Mesendoderm (in vitro differentiated cells): ENCODE measurements around the gene GRID2.
A peak's percentile ranks its signal among the peaks of the same experiment; 100 is the strongest.

Experiments
- DNase-seq: peaks from one replicate; pipeline ENCODE4 v3.0.0; 2013
- H2AK5ac ChIP-seq: 2 replicates; pipeline ENCODE4 v1.6.1; 2013; ENCODE audit warnings: low read length, inconsistent platforms
- H2BK120ac ChIP-seq: 2 replicates; pipeline ENCODE4 v1.6.1; 2013; ENCODE audit warnings: low read depth, mild to moderate bottlenecking, low read length, moderate library complexity, mixed read lengths
- H2BK15ac ChIP-seq: replicated peaks from 2 replicates; pipeline ENCODE4 v1.6.1; 2013; ENCODE audit warnings: low read depth, mild to moderate bottlenecking, moderate library complexity
- H2BK5ac ChIP-seq: 2 replicates; pipeline ENCODE4 v1.6.1; 2013; ENCODE audit warnings: low read length, inconsistent platforms
- H3K18ac ChIP-seq: 2 replicates; pipeline ENCODE4 v1.6.1; 2013; ENCODE audit warnings: mild to moderate bottlenecking, low read length, mixed read lengths
- H3K23ac ChIP-seq: one replicate; pipeline ENCODE4 v1.6.1; 2013; ENCODE audit warnings: low read length
- H3K27ac ChIP-seq: 2 replicates; pipeline ENCODE4 v1.5.1; 2013; ENCODE audit warnings: low read depth, mild to moderate bottlenecking, inconsistent platforms, low read length, moderate library complexity
- H3K27me3 ChIP-seq: 2 replicates; pipeline ENCODE4 v1.6.1; 2013; ENCODE audit warnings: low read length, control low read depth, mild to moderate bottlenecking, inconsistent platforms; ENCODE audit not compliant: insufficient read depth, poor library complexity
- H3K36me3 ChIP-seq: 2 replicates; pipeline ENCODE4 v1.6.1; 2013; ENCODE audit warnings: low read length, inconsistent platforms; ENCODE audit not compliant: control insufficient read depth, insufficient read depth
- H3K4ac ChIP-seq: one replicate; pipeline ENCODE4 v1.6.1; 2013; ENCODE audit warnings: low read depth, mild to moderate bottlenecking, low read length, moderate library complexity
- H3K4me1 ChIP-seq: 2 replicates; pipeline ENCODE4 v1.6.1; 2013; ENCODE audit warnings: low read depth, low read length, inconsistent platforms; ENCODE audit not compliant: control insufficient read depth
- H3K4me2 ChIP-seq: 2 replicates; pipeline ENCODE4 v1.6.1; 2013; ENCODE audit warnings: low read length
- H3K4me3 ChIP-seq: 2 replicates; pipeline ENCODE4 v1.5.1; 2013; ENCODE audit warnings: mild to moderate bottlenecking, low read length
- H3K56ac ChIP-seq: one replicate; pipeline ENCODE4 v1.6.1; 2013; ENCODE audit warnings: low read length
- H3K79me1 ChIP-seq: 2 replicates; pipeline ENCODE4 v1.6.1; 2013; ENCODE audit warnings: low read length, inconsistent platforms
- H3K79me2 ChIP-seq: 2 replicates; pipeline ENCODE4 v1.6.1; 2013; ENCODE audit warnings: mild to moderate bottlenecking, low read length; ENCODE audit not compliant: control insufficient read depth, insufficient read depth
- H3K9ac ChIP-seq: 2 replicates; pipeline ENCODE4 v1.6.1; 2013; ENCODE audit warnings: low read length, inconsistent platforms
- H4K5ac ChIP-seq: one replicate; pipeline ENCODE4 v1.6.1; 2013; ENCODE audit warnings: low read length
- H4K8ac ChIP-seq: one replicate; pipeline ENCODE4 v1.6.1; 2013; ENCODE audit warnings: low read depth, mild to moderate bottlenecking, control low read depth, low read length, moderate library complexity
- WGBS: extraction: QIAGEN DNeasy Blood & Tissue Kit; methylation state at CpG from one replicate; pipeline ENCODE4 v1.1.7; 2013; ENCODE audit warnings: low lambda C conversion rate, missing lambda C conversion rate; ENCODE audit not compliant: insufficient coverage; ENCODE audit errors: extremely low coverage; 5-methylcytosine and 5-hydroxymethylcytosine counted together

GRID2 gene

DNA sequence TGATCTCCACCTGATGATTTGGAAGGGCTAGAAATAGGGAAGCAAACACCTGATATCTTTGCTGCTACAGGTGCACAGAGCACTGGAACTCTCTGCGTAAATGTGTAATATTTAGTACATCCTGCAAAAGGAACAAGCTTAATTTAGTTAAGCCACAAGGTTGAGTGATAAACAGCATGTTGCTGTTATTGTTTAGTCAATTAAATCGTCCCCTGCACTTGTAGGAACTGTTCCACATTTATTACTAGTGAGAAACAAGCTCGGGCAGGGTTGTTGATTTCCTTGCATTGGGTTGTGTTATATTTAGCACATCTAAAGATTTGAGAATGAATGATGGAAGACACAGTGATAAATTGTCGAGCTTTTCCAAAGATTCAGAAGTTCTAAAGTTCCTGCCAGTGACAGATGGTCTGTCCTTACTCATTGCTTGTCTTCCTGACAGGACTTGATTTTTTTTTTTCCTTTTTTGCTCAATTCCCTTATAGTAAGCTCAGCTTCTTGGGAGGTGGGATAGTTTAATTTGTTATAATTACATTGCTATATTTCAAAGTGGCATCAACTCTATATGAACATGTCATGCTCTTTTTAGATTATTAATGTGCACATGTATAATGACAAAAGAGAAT lies 897.8 kb downstream of the GRID2 start:
- Histone ChIP-seq H2BK5ac (no peak overlapping the region), H3K4me2 (no peak overlapping the region), H3K36me3 (no peaks in the 10 kb centered on the region), H3K4me1 (peaks cover 3% of the 10 kb centered on the region), H2BK15ac (no peak overlapping the region), H3K79me2 (no peaks in the 10 kb centered on the region), H3K4me3 (no peak overlapping the region), H3K4ac (no peak overlapping the region), H4K8ac (no peak overlapping the region), H3K23ac (no peak overlapping the region), H3K56ac (no peak overlapping the region), H3K27ac (no peak overlapping the region), H3K9ac (no peak overlapping the region), H2BK120ac (no peak overlapping the region), H3K79me1 (no peaks in the 10 kb centered on the region), H2AK5ac (no peak overlapping the region), H3K18ac (no peak overlapping the region), H4K5ac (no peak overlapping the region), H3K27me3 (no peaks in the 10 kb centered on the region)
- no peak for DNase-seq
- WGBS, result no CpG with 5 or more reads among the region's 4 CpGs

DNA sequence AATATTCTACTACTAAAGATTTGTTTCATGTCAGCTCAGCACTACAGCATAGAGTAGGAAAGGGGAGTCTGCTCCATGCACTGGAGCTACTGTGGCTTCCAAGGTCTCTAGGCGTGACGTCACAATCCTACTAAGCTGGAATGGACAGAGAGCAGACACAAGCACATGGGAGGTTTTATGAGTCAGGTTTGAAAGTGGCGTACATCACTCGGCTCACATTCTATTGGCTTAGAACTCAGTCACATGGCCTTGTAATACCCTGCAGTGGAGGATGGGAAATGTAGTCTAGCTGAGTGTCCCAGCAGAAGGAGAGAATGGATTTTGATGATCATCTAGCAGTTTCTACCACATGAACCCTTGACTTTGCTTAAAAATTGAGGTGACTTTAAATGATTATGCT lies 899.9 kb downstream of the GRID2 start:
- Histone ChIP-seq H3K79me2 (no peaks in the 10 kb centered on the region), H2BK120ac (no peak overlapping the region), H3K23ac (no peak overlapping the region), H3K18ac (no peak overlapping the region), H3K4me2 (no peak overlapping the region), H3K27ac (no peak overlapping the region), H4K5ac (no peak overlapping the region), H3K79me1 (no peaks in the 10 kb centered on the region), H3K9ac (no peak overlapping the region), H3K4me1 (peaks cover 3% of the 10 kb centered on the region), H3K4ac (no peak overlapping the region), H3K4me3 (no peak overlapping the region), H2BK15ac (no peak overlapping the region), H4K8ac (no peak overlapping the region), H3K56ac (no peak overlapping the region), H3K27me3 (no peaks in the 10 kb centered on the region), H2BK5ac (no peak overlapping the region), H2AK5ac (no peak overlapping the region), H3K36me3 (no peaks in the 10 kb centered on the region)
- WGBS, result no CpG with 5 or more reads among the region's 4 CpGs
- peak; percentile 75 for DNase-seq

DNA sequence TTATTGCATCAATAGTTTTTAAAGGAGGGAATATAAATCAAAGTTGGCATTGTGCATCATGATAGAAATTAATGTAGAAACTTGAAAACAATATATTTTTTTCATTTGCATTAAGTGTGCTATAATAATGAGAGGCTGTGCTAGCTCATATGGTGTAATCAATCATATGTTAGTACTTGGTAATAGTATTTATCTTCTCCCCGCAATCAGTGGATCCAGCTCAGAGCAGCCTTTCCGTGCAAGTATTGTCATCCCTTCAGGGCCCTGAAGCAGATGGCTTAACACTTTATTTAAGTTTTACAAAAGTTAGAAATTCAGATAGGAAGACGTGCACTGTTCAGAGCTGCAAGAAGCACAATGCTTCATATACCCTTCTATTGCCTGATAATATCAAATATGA lies 908.5 kb downstream of the GRID2 start:
- H3K9ac ChIP-seq, result no peak overlapping the region
- H3K4me1 ChIP-seq, result no peaks in the 10 kb centered on the region
- no peaks in the 10 kb centered on the region for H3K27me3 ChIP-seq
- H3K79me1 ChIP-seq, result no peaks in the 10 kb centered on the region
- no peaks in the 10 kb centered on the region for H3K79me2 ChIP-seq
- no peak overlapping the region for H2AK5ac ChIP-seq
- H3K4ac ChIP-seq, result no peak overlapping the region
- no peak overlapping the region for H2BK15ac ChIP-seq
- H4K5ac ChIP-seq, result no peak overlapping the region
- H4K8ac ChIP-seq, result no peak overlapping the region
- WGBS, result no CpG with 5 or more reads among the region's 3 CpGs
- no peak overlapping the region for H3K27ac ChIP-seq
- DNase-seq, result no peak
- H3K4me3 ChIP-seq, result no peak overlapping the region
- H2BK5ac ChIP-seq, result no peak overlapping the region
- H3K36me3 ChIP-seq, result no peaks in the 10 kb centered on the region
- H3K23ac ChIP-seq, result no peak overlapping the region
- H2BK120ac ChIP-seq, result no peak overlapping the region
- H3K4me2 ChIP-seq, result no peak overlapping the region
- H3K56ac ChIP-seq, result no peak overlapping the region
- no peak overlapping the region for H3K18ac ChIP-seq

DNA sequence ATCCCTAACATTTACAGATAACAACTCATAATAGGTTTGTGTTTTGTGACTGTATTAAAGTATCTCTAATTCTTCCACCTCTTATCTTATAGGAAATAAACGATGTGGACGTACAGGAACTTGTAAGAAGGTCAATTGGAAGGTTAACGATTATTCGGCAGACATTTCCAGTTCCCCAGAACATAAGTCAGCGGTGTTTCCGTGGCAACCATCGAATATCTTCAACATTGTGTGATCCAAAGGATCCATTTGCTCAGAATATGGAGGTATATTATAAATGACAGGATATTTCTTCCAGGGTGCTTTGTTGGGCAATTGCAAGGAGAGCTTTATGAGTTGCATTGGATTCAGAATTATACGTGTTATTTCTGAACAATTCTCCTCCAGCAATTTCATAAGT lies 912.9 kb downstream of the GRID2 start:
- Histone ChIP-seq H2AK5ac (no peak overlapping the region), H3K23ac (no peak overlapping the region), H3K9ac (no peak overlapping the region), H4K8ac (no peak overlapping the region), H4K5ac (no peak overlapping the region), H3K79me1 (no peaks in the 10 kb centered on the region), H2BK15ac (no peak overlapping the region), H3K4me1 (no peaks in the 10 kb centered on the region), H3K79me2 (no peaks in the 10 kb centered on the region), H3K56ac (no peak overlapping the region), H3K4me2 (no peak overlapping the region), H3K4me3 (no peak overlapping the region), H3K27ac (no peak overlapping the region), H3K4ac (no peak overlapping the region), H3K18ac (no peak overlapping the region), H2BK5ac (no peak overlapping the region), H3K36me3 (no peaks in the 10 kb centered on the region), H2BK120ac (no peak overlapping the region), H3K27me3 (no peaks in the 10 kb centered on the region)
- no CpG with 5 or more reads among the region's 8 CpGs for WGBS
- no peak for DNase-seq

DNA sequence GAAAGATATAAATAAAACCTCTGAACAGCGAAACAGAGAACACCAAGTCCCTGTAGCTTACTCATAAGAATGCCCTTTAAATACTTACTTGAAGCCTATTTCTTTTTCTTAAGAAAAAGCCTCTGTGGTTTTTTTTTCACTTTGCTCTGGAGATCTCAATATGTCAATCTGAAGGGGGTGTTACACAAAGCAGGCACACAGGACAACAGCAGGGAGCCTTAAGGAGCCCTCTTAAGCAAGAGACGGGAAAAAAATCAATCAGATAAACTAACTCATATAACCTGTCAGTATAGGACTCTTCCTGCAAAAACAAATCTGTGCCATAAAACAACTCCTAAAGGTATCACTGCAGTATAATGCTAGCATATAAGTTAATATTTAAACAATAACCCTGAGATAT lies 913.7 kb downstream of the GRID2 start:
- no peaks in the 10 kb centered on the region for H3K4me1 ChIP-seq
- no peak overlapping the region for H2BK120ac ChIP-seq
- H4K8ac ChIP-seq, result no peak overlapping the region
- no peak for DNase-seq
- H2BK5ac ChIP-seq, result no peak overlapping the region
- H2BK15ac ChIP-seq, result no peak overlapping the region
- H3K27me3 ChIP-seq, result no peaks in the 10 kb centered on the region
- H3K4me3 ChIP-seq, result no peak overlapping the region
- H3K23ac ChIP-seq, result no peak overlapping the region
- H3K9ac ChIP-seq, result no peak overlapping the region
- H3K4ac ChIP-seq, result no peak overlapping the region
- no peak overlapping the region for H3K27ac ChIP-seq
- H4K5ac ChIP-seq, result no peak overlapping the region
- no peaks in the 10 kb centered on the region for H3K79me1 ChIP-seq
- no peak overlapping the region for H3K18ac ChIP-seq
- no peak overlapping the region for H2AK5ac ChIP-seq
- no peaks in the 10 kb centered on the region for H3K36me3 ChIP-seq
- H3K4me2 ChIP-seq, result no peak overlapping the region
- H3K56ac ChIP-seq, result no peak overlapping the region
- no peaks in the 10 kb centered on the region for H3K79me2 ChIP-seq
- WGBS, result no CpG with 5 or more reads among the region's 2 CpGs

DNA sequence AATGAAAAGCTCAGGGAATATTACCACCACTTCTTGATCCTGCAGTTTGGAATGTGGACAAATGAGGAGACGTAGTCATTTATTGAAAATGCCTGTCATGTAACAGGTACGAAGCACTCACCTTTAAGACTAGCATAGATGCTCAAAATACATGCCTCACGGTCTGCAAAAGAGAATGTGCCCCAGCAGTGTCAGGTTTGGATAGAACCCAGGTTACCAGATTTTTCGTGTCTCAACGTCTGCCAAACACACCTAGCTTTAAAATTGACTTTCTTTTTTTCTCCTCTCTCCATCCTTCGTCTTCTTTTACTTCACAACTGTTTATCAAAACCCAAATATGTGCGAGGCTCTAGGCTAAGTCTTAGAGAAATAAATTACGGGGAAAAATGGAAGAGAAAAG lies 918.0 kb downstream of the GRID2 start:
- Histone ChIP-seq H3K18ac (no peak overlapping the region), H3K36me3 (no peaks in the 10 kb centered on the region), H3K56ac (no peak overlapping the region), H3K27ac (no peak overlapping the region), H3K9ac (no peak overlapping the region), H2BK120ac (no peak overlapping the region), H3K79me2 (no peaks in the 10 kb centered on the region), H4K8ac (no peak overlapping the region), H3K23ac (no peak overlapping the region), H3K4me3 (no peak overlapping the region), H2AK5ac (no peak overlapping the region), H3K4ac (no peak overlapping the region), H3K79me1 (no peaks in the 10 kb centered on the region), H3K27me3 (no peaks in the 10 kb centered on the region), H4K5ac (no peak overlapping the region), H2BK15ac (no peak overlapping the region), H3K4me1 (no peaks in the 10 kb centered on the region), H3K4me2 (no peak overlapping the region), H2BK5ac (no peak overlapping the region)
- WGBS, result 100% methylated on average over 2 of the region's 8 CpGs
- DNase-seq, result no peak
